GM12801 (cell line): Measurements from ENCODE around the gene FAM20C.

Experiments
- CTCF ChIP-seq: IDR thresholded peaks from one replicate; pipeline ENCODE4 v1.5.1; 2011; ENCODE audit warnings: control low read depth; ENCODE audit not compliant: insufficient read length; ENCODE audit errors: extremely low read depth

The FAM20C gene

DNA sequence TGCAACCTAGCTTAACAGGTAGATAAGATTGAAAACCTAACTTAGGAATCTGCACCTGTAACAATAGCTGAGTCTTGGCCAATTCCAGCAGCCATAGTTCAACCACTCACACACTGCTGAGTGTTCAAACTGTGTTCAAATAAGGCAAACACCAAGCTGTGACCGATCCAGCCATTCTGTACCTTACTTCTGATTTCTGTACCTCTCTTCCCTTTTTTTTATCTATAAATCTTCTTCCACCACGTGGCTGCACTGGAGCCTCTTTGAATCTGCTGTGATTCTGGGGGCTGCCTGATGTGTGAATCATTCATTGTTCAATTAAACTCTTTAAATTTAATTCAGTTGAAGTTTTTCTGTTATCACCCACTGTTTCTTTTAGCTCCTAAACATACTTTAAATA, 81.9 kb downstream of the FAM20C start:
- TF ChIP-seq CTCF = no peak

GRCh38 chr7:276230-276835, 84.0 kb downstream of the FAM20C start:
- no peak for TF ChIP-seq CTCF

DNA sequence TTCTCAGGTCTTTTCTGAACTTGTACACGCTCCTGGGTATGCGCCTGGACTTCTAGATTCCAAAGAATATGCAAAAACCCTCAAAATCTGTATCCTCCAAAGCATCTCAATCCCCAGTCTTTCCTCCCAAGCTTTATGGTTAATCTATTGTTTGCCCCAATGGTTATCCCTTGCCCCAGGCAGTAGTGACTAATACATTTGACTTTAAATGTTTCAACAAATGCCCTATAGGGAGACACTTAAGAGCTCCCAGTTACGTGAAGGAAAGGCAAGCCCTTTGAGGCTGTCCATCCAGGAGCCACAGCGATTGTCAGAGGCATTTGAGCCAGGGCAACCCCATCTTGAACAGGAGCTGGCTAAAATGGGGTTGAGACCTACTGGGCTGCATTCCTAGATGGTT, 84.9 kb downstream of the FAM20C start:
- no peak for TF ChIP-seq CTCF

- no peak for TF ChIP-seq CTCF
Observed at GRCh38 chr7:278081-278480, 85.7 kb downstream of the FAM20C start.

DNA sequence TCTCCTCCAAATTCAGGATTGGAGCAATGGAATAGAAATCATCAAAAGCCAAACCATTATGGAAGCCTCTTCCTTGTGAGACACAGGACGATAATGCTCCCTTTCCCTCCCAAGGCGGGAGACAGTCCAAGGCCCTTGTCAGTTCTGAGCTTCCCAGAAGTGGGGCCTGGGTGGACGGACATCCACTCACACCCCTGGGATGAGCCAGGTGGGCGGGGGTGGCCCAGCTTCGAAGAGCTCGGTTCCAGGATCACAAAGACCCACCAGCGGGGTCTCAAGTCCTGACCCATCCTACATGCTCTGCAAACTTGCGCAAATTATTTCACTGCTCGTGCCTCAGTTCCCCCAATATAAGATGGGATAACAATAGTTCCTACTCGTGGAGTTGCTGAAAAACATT, 87.5 kb downstream of the FAM20C start:
- TF ChIP-seq CTCF = no peak

DNA sequence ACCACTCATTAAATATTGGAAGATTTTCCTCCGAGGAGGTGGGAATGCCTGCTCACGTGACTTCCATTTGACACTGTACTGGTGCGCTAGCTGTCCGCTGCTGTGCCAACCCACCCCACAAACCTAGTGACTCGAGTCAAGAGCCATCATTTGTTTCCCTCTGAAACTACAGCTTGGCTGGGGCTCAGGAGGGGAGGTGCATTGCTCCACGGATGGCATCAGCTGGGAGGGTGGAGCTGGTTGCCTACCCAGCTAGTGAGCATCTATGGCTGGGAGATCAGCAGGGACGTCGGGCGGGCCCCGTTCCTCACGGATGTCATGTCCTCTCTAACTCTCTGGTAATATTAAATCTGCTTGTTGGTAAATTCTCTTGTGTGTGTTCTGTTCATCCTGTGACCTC, 88.1 kb downstream of the FAM20C start:
- TF ChIP-seq CTCF = no peak

GRCh38 chr7:281637-282036, 89.3 kb downstream of the FAM20C start:
- TF ChIP-seq CTCF = no peak
